HepG2 (cell line): ENCODE data around the gene RABGGTA. TPM values are rescaled to one million over a fixed set of nuclear protein-coding genes. Genes with fewer than 3 reads are reported as not detected.

Experiments used
- ARID3A ChIP-seq: IDR thresholded peaks from 2 replicates; pipeline ENCODE4 v1.6.1; 2012; ENCODE audit warnings: low read depth, low read length, improper control_type of control experiment
- ARNT2 ChIP-seq: sonication (generic); formaldehyde crosslinking; IDR thresholded peaks from 2 replicates; pipeline ENCODE4 v1.8.0; 2022; ENCODE audit warnings: mild to moderate bottlenecking, low read depth, missing genetic modification reagents, moderate library complexity
- CC2D1A ChIP-seq: sonication (generic); formaldehyde crosslinking; IDR thresholded peaks from 2 replicates; pipeline ENCODE4 v1.8.1; 2023; ENCODE audit warnings: mild to moderate bottlenecking, missing genetic modification reagents
- FOXA3 ChIP-seq: IDR thresholded peaks from 2 replicates; pipeline ENCODE4 v1.6.1; 2016; ENCODE audit warnings: missing genetic modification reagents, missing compliant biosample characterization
- IKZF4 ChIP-seq: sonication (generic); formaldehyde crosslinking; IDR thresholded peaks from 2 replicates; pipeline ENCODE4 v1.5.1; 2020; ENCODE audit warnings: borderline replicate concordance, mild to moderate bottlenecking, low read depth, missing genetic modification reagents; ENCODE audit errors: not compliant biosample characterization
- JUND ChIP-seq: sonication (generic); formaldehyde crosslinking; IDR thresholded peaks from 2 replicates; pipeline ENCODE4 v1.8.0; 2022; ENCODE audit warnings: mild to moderate bottlenecking, missing genetic modification reagents
- KAT7 ChIP-seq: IDR thresholded peaks from 2 replicates; pipeline ENCODE4 v1.6.1; 2018; ENCODE audit warnings: borderline replicate concordance, missing compliant biosample characterization
- KDM5A ChIP-seq: fragments of 200-600 bp; sonication (generic); IDR thresholded peaks from 2 replicates; pipeline ENCODE4 v1.7.0; 2018; ENCODE audit warnings: antibody characterized with exemption, mild to moderate bottlenecking, low read length, borderline replicate concordance
- KLF6 ChIP-seq: IDR thresholded peaks from 2 replicates; pipeline ENCODE4 v1.8.0; 2016; ENCODE audit warnings: missing biosample characterization, missing genetic modification reagents
- MEF2D ChIP-seq: sonication (generic); formaldehyde crosslinking; IDR thresholded peaks from 2 replicates; pipeline ENCODE4 v1.5.1; 2020; ENCODE audit warnings: mild to moderate bottlenecking, missing genetic modification reagents
- NPAS2 ChIP-seq: sonication (generic); formaldehyde crosslinking; IDR thresholded peaks from 2 replicates; pipeline ENCODE4 v1.8.0; 2022; ENCODE audit warnings: mild to moderate bottlenecking, missing genetic modification reagents, borderline replicate concordance
- PITX1 ChIP-seq: sonication (generic); formaldehyde crosslinking; IDR thresholded peaks from 2 replicates; pipeline ENCODE4 v1.5.1; 2020; ENCODE audit warnings: mild to moderate bottlenecking, missing genetic modification reagents
- SIX1 ChIP-seq: sonication (generic); formaldehyde crosslinking; IDR thresholded peaks from 2 replicates; pipeline ENCODE4 v1.4.0; 2020; ENCODE audit warnings: missing genetic modification reagents, borderline replicate concordance
- SMYD3 ChIP-seq: sonication (generic); formaldehyde crosslinking; IDR thresholded peaks from 2 replicates; pipeline ENCODE4 v1.8.1; 2023; ENCODE audit warnings: mild to moderate bottlenecking, missing genetic modification reagents
- TP53 ChIP-seq: sonication (generic); formaldehyde crosslinking; conservative IDR thresholded peaks from 2 replicates; pipeline ENCODE4 v1.4.0; 2020; ENCODE audit warnings: missing genetic modification reagents
- ZNF724P ChIP-seq: sonication (generic); formaldehyde crosslinking; IDR thresholded peaks from 2 replicates; pipeline ENCODE4 v1.8.0; 2022; ENCODE audit warnings: missing genetic modification reagents, borderline replicate concordance
- ZNF792 ChIP-seq: IDR thresholded peaks from 2 replicates; pipeline ENCODE4 v1.6.1; 2016
- ZSCAN21 ChIP-seq: sonication (generic); formaldehyde crosslinking; IDR thresholded peaks from 2 replicates; pipeline ENCODE4 v1.8.0; 2022; ENCODE audit warnings: mild to moderate bottlenecking, missing genetic modification reagents, moderate library complexity, borderline replicate concordance
- polyA plus RNA-seq, 8 experiments: library from polyadenylated mRNA; depleted of rRNA in 3 of 8; stranded (reverse) in 7 of 8; unstranded in 1 of 8; fragments of >200 nt; fragmentation: Illumina TruSeq in 4 of 8; extraction: Trizol in 4 of 8; gene quantifications; 2 replicates each; pipeline versions ENCODE4 v1.2.1 to v1.2.3, GENCODE V29; 2011 to 2016; ENCODE audit warnings: low read depth in 4 of 8, missing spikeins in 1 of 8, mixed read lengths in 1 of 8; ENCODE audit not compliant: insufficient read depth in 1 of 8
- total RNA-seq, 5 experiments: library from RNA; depleted of rRNA; stranded (reverse); fragments of >200 nt; fragmentation: Illumina TruSeq; extraction: Trizol; gene quantifications; 2 replicates each; pipeline ENCODE4 v1.2.3, GENCODE V29; 2016; ENCODE audit warnings: low read depth in 1 of 5
- TF ChIP-seq, protein P1 (sequence below): sonication (generic); formaldehyde crosslinking; IDR thresholded peaks from 2 replicates; pipeline ENCODE4 v1.8.1; 2023; ENCODE audit warnings: mild to moderate bottlenecking, missing genetic modification reagents
- TF ChIP-seq, protein P2 (sequence below): sonication (generic); formaldehyde crosslinking; IDR thresholded peaks from 2 replicates; pipeline ENCODE4 v1.4.0; 2020; ENCODE audit warnings: missing genetic modification reagents, low read depth, mild to moderate bottlenecking, borderline replicate concordance
- TF ChIP-seq, protein P3 (sequence below): sonication (generic); formaldehyde crosslinking; conservative IDR thresholded peaks from 2 replicates; pipeline ENCODE4 v1.4.0; 2020; ENCODE audit warnings: mild to moderate bottlenecking, missing genetic modification reagents, moderate library complexity

Gene RABGGTA
- total and polyA plus RNA-seq, 2 of the 13 experiments (the other 11 are each of a cell fraction or from before 2014, with no cell fraction given), result 57.9 to 90.8 TPM

- TF ChIP-seq, protein P1, sequence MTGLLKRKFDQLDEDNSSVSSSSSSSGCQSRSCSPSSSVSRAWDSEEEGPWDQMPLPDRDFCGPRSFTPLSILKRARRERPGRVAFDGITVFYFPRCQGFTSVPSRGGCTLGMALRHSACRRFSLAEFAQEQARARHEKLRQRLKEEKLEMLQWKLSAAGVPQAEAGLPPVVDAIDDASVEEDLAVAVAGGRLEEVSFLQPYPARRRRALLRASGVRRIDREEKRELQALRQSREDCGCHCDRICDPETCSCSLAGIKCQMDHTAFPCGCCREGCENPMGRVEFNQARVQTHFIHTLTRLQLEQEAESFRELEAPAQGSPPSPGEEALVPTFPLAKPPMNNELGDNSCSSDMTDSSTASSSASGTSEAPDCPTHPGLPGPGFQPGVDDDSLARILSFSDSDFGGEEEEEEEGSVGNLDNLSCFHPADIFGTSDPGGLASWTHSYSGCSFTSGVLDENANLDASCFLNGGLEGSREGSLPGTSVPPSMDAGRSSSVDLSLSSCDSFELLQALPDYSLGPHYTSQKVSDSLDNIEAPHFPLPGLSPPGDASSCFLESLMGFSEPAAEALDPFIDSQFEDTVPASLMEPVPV (CRISPR knock-in tag), result no peak
- TF ChIP-seq FOXA3 (CRISPR knock-in tag), result peak; percentile 61
- TF ChIP-seq ZSCAN21, result no peak
- peak; percentile 90 for TF ChIP-seq ZNF724P (CRISPR knock-in tag)
- TF ChIP-seq, protein P2, sequence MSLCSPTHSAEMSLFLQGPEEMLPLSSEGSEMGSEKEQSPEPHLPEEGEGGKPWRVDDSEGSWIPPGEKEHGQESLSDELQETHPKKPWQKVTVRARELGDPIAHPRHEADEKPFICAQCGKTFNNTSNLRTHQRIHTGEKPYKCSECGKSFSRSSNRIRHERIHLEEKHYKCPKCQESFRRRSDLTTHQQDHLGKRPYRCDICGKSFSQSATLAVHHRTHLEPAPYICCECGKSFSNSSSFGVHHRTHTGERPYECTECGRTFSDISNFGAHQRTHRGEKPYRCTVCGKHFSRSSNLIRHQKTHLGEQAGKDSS (CRISPR knock-in tag), result peak; percentile 80; the same call in 1 of the 2 replicates
- TF ChIP-seq KLF6 (CRISPR knock-in tag), result 0 out of 2 replicates have a peak, but pooled peaks have one; percentile 64
- TF ChIP-seq CC2D1A (CRISPR knock-in tag), result 0 out of 2 replicates have a peak, but pooled peaks have one; percentile 88
- peak; percentile 56; the same call in 1 of the 2 replicates for TF ChIP-seq ARID3A
- peak; percentile 80 for TF ChIP-seq MEF2D (CRISPR knock-in tag)
- TF ChIP-seq, protein P3, sequence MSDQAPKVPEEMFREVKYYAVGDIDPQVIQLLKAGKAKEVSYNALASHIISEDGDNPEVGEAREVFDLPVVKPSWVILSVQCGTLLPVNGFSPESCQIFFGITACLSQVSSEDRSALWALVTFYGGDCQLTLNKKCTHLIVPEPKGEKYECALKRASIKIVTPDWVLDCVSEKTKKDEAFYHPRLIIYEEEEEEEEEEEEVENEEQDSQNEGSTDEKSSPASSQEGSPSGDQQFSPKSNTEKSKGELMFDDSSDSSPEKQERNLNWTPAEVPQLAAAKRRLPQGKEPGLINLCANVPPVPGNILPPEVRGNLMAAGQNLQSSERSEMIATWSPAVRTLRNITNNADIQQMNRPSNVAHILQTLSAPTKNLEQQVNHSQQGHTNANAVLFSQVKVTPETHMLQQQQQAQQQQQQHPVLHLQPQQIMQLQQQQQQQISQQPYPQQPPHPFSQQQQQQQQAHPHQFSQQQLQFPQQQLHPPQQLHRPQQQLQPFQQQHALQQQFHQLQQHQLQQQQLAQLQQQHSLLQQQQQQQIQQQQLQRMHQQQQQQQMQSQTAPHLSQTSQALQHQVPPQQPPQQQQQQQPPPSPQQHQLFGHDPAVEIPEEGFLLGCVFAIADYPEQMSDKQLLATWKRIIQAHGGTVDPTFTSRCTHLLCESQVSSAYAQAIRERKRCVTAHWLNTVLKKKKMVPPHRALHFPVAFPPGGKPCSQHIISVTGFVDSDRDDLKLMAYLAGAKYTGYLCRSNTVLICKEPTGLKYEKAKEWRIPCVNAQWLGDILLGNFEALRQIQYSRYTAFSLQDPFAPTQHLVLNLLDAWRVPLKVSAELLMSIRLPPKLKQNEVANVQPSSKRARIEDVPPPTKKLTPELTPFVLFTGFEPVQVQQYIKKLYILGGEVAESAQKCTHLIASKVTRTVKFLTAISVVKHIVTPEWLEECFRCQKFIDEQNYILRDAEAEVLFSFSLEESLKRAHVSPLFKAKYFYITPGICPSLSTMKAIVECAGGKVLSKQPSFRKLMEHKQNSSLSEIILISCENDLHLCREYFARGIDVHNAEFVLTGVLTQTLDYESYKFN (CRISPR knock-in tag), result peak; percentile 21; the same call in 1 of the 2 replicates
- no peak for TF ChIP-seq SMYD3 (CRISPR knock-in tag)
- no peak for TF ChIP-seq JUND (CRISPR knock-in tag)
- TF ChIP-seq KAT7 (CRISPR knock-in tag), result peak; percentile 89
- peak; percentile 43 for TF ChIP-seq PITX1
- 0 out of 2 replicates have a peak, but pooled peaks have one; percentile 7 for TF ChIP-seq NPAS2 (CRISPR knock-in tag)
- TF ChIP-seq ARNT2 (CRISPR knock-in tag), result 0 out of 2 replicates have a peak, but pooled peaks have one; percentile 29
- no peak for TF ChIP-seq TP53 (CRISPR knock-in tag)
- TF ChIP-seq SIX1 (CRISPR knock-in tag), result no peak
- TF ChIP-seq KDM5A, result no peak
- peak; percentile 75 for TF ChIP-seq IKZF4
- TF ChIP-seq ZNF792 (CRISPR knock-in tag), result peak; percentile 73; the same call in 1 of the 2 replicates
Observed at GRCh38 chr14:24296341-24297157, 25.2 kb upstream of the RABGGTA start (continued).
